ENCODE measurements around the gene GIT1.

DNA sequence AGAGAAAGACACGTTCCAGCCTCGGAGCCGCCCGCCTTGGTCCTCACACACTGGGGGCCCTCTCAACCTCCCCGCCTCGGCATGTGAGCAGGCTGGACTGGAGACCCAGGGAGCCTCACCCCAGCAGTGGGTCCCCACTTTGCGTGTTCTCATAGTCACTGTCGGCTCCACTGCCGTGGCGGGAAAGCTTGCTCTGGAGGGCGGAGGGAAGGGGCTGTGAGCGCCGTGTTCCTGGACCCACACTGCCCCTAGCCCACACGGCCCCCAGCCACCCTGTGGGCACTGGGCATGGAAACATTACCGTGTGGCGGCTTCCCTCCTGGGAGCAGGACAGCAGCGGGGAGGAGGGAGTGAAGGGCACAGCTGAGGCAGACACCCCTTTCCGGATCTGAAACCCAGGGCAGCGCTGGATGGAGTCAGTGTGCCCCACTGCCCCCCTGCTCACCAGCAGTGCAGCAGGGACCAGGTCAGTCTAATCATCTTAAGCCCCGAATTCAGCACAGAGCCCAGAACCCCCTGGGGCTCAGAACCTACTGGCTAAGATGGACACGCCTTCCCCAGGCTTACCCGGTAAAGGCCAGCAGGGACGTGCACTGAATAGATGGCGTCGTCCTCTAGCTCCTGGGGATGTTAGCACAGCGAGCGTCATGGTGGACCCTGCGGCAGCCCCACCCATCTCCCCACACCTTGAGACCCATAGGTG lies 13.8 kb downstream of the GIT1 start:
- TF ChIP-seq, protein P1, sequence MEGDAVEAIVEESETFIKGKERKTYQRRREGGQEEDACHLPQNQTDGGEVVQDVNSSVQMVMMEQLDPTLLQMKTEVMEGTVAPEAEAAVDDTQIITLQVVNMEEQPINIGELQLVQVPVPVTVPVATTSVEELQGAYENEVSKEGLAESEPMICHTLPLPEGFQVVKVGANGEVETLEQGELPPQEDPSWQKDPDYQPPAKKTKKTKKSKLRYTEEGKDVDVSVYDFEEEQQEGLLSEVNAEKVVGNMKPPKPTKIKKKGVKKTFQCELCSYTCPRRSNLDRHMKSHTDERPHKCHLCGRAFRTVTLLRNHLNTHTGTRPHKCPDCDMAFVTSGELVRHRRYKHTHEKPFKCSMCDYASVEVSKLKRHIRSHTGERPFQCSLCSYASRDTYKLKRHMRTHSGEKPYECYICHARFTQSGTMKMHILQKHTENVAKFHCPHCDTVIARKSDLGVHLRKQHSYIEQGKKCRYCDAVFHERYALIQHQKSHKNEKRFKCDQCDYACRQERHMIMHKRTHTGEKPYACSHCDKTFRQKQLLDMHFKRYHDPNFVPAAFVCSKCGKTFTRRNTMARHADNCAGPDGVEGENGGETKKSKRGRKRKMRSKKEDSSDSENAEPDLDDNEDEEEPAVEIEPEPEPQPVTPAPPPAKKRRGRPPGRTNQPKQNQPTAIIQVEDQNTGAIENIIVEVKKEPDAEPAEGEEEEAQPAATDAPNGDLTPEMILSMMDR (IDR thresholded peaks at IDR 0.05): no peak
- TF ChIP-seq POLR2A (IDR thresholded peaks at IDR 0.05): no peak
